KMS-11 (cell line): ENCODE results near the gene CDK11A.
"Not testable (repeated sequence)": the region's sequence is repeated elsewhere in the genome, so short reads cannot be mapped to it uniquely, and the experiment has no call there.

Experiments
- H2AFZ ChIP-seq: fragments of 200-600 bp; sonication (generic); 2 replicates; pipeline ENCODE4 v1.6.1; 2016; ENCODE audit warnings: antibody characterized with exemption, mixed run types, low read depth
- H3K27ac ChIP-seq: fragments of 200-600 bp; sonication (generic); 2 replicates; pipeline ENCODE4 v1.6.1; 2016; ENCODE audit warnings: mild to moderate bottlenecking, mixed run types
- H3K27me3 ChIP-seq: fragments of 200-600 bp; sonication (generic); 2 replicates; pipeline ENCODE4 v1.6.1; 2017; ENCODE audit warnings: mild to moderate bottlenecking, low read depth, mixed run types, moderate library complexity; ENCODE audit not compliant: insufficient read depth
- H3K36me3 ChIP-seq: fragments of 200-600 bp; sonication (generic); 2 replicates; pipeline ENCODE4 v1.6.1; 2017; ENCODE audit warnings: mild to moderate bottlenecking, mixed run types; ENCODE audit not compliant: insufficient read depth
- H3K4me1 ChIP-seq: fragments of 200-600 bp; sonication (generic); 2 replicates; pipeline ENCODE4 v1.6.1; 2016; ENCODE audit warnings: mild to moderate bottlenecking, low read depth, mixed run types; ENCODE audit not compliant: poor library complexity, severe bottlenecking
- H3K4me2 ChIP-seq: fragments of 200-600 bp; sonication (generic); 2 replicates; pipeline ENCODE4 v1.7.0; 2016; ENCODE audit warnings: mild to moderate bottlenecking, mixed run types
- H3K4me3 ChIP-seq: fragments of 200-600 bp; sonication (generic); IDR thresholded peaks from 2 replicates; pipeline ENCODE4 v1.6.1; 2017; ENCODE audit warnings: low read depth, low read length, mixed read lengths; ENCODE audit not compliant: insufficient read depth
- H3K79me2 ChIP-seq: fragments of 200-600 bp; sonication (generic); 2 replicates; pipeline ENCODE4 v1.6.1; 2016; ENCODE audit warnings: low read depth, mixed run types; ENCODE audit not compliant: insufficient read depth
- H3K9ac ChIP-seq: fragments of 200-600 bp; sonication (generic); 2 replicates; pipeline ENCODE4 v1.6.1; 2016; ENCODE audit warnings: mild to moderate bottlenecking, mixed run types
- H4K20me1 ChIP-seq: fragments of 200-600 bp; sonication (generic); 2 replicates; pipeline ENCODE4 v1.6.1; 2016; ENCODE audit warnings: mild to moderate bottlenecking, mixed run types; ENCODE audit not compliant: insufficient read depth
- TF ChIP-seq, protein P1 (sequence below): fragments of 200-600 bp; sonication (generic); conservative IDR thresholded peaks from 2 replicates; pipeline ENCODE4 v1.6.1; 2017; ENCODE audit warnings: low read depth, mild to moderate bottlenecking, antibody characterized with exemption, low read length, moderate library complexity, mixed read lengths

CDK11A gene

DNA sequence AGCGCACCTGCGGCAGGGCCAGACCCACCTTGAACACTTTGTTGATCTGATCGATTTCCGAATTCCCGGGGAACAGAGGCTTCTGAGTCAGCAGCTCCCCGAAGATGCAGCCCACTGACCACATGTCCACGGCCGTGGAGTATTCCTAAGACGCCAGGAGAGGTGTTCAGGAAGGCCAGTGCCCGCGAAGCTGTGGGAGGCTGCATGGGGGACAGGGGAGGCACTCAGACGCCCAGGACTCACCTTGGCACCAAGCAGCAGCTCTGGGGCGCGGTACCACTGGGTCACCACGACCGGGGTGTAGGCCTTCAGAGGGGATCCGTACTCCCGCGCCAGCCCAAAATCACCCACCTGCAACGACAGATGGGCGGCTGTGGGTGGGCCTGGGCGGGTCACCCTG, 20.4 kb downstream of the CDK11A start:
- Histone ChIP-seq H3K4me2 (no peak overlapping the region), H3K4me3 (no peak overlapping the region), H4K20me1 (no peaks in the 10 kb centered on the region), H3K27ac (no peak overlapping the region), H2AFZ (no peak overlapping the region), H3K4me1 (no peaks in the 10 kb centered on the region), H3K9ac (no peak overlapping the region), H3K79me2 (no peaks in the 10 kb centered on the region), H3K36me3 (no peaks in the 10 kb centered on the region), H3K27me3 (no peaks in the 10 kb centered on the region)
- TF ChIP-seq, protein P1, sequence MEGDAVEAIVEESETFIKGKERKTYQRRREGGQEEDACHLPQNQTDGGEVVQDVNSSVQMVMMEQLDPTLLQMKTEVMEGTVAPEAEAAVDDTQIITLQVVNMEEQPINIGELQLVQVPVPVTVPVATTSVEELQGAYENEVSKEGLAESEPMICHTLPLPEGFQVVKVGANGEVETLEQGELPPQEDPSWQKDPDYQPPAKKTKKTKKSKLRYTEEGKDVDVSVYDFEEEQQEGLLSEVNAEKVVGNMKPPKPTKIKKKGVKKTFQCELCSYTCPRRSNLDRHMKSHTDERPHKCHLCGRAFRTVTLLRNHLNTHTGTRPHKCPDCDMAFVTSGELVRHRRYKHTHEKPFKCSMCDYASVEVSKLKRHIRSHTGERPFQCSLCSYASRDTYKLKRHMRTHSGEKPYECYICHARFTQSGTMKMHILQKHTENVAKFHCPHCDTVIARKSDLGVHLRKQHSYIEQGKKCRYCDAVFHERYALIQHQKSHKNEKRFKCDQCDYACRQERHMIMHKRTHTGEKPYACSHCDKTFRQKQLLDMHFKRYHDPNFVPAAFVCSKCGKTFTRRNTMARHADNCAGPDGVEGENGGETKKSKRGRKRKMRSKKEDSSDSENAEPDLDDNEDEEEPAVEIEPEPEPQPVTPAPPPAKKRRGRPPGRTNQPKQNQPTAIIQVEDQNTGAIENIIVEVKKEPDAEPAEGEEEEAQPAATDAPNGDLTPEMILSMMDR = no peak

DNA sequence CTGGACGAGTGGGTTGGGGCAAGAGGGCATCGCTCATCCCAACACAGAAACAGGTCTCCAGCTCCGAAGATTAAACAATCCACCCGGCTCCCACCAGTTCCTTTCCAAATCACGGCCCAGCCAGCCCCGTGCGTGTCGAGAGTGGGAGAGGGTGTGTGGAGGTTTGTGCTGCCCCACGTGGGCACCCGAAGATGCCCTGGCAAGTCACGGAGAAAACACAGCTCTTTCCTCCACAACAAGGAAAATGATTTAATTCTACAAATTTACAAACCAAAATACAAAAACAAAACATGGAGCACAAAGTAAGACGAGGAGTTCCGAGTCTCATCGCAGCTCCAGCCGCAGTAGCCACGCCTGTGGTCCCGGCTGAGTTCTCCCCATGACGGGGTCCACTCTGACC, 21.7 kb downstream of the CDK11A start:
- not testable (repeated sequence) for H2AFZ ChIP-seq, H3K79me2 ChIP-seq, H3K4me3 ChIP-seq, H3K27me3 ChIP-seq, H4K20me1 ChIP-seq, H3K36me3 ChIP-seq, H3K4me2 ChIP-seq, H3K4me1 ChIP-seq, H3K9ac ChIP-seq, H3K27ac ChIP-seq

DNA sequence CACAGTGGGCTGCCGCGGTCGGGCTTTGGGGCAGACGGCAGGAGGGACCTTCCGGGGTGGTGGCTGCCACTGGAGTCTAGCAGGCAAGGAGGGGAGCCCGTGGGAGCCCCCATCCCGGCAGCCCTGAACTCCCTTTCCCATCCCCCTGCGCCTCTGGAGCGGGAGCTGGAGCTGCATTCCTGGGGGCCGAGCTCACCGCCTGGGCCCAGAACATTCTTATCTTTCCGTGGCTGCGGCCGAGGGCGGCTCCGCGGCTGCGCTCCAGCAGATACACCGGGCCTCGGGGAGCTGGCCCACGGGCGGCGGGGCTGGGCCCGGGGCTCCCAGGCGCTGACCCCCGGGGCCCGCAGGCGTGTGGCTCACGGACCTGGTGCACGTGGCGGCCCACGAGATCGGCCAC, 23.6 kb downstream of the CDK11A start:
- not testable (repeated sequence) for H4K20me1 ChIP-seq, H2AFZ ChIP-seq, H3K79me2 ChIP-seq, H3K27me3 ChIP-seq, H3K4me1 ChIP-seq, H3K9ac ChIP-seq, H3K4me2 ChIP-seq, H3K36me3 ChIP-seq, H3K27ac ChIP-seq, H3K4me3 ChIP-seq

DNA sequence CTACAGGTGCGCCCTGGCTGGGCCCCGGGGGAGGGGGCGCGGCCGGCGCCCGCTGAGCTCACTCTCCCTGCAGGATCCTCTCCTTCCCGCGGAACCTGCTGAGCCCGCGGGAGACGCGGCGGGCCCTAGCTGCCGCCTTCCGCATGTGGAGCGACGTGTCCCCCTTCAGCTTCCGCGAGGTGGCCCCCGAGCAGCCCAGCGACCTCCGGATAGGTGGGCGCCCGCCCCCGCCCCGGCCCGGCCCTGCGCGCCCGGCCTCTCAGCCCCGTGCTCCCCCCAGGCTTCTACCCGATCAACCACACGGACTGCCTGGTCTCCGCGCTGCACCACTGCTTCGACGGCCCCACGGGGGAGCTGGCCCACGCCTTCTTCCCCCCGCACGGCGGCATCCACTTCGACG, 24.1 kb downstream of the CDK11A start:
- H3K27ac ChIP-seq, H2AFZ ChIP-seq, H3K36me3 ChIP-seq, H3K27me3 ChIP-seq, H4K20me1 ChIP-seq, H3K79me2 ChIP-seq, H3K4me3 ChIP-seq, H3K9ac ChIP-seq, H3K4me1 ChIP-seq, H3K4me2 ChIP-seq: not testable (repeated sequence)

DNA sequence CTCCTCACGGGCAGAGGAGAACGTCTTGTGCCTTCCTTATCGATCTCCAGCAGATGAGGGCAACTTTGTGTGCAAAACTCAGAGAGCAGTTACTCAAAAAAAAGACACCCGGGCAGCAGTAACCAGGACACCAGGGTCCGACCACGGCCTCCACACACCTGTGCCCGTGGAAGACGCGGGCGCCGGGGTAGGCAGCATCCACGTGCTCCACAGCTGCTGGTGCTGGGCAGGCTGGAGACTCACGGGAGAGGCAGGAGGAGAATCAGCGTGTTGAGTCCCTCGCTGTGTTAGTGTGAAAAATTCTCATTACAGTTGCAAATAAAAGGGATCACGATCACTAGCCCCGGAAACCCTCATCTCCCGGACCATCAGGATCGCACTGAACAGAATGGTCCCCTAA, 25.1 kb downstream of the CDK11A start:
- H3K4me2 ChIP-seq, H4K20me1 ChIP-seq, H3K27ac ChIP-seq, H2AFZ ChIP-seq, H3K4me3 ChIP-seq, H3K27me3 ChIP-seq, H3K4me1 ChIP-seq, H3K9ac ChIP-seq, H3K36me3 ChIP-seq, H3K79me2 ChIP-seq: not testable (repeated sequence)

DNA sequence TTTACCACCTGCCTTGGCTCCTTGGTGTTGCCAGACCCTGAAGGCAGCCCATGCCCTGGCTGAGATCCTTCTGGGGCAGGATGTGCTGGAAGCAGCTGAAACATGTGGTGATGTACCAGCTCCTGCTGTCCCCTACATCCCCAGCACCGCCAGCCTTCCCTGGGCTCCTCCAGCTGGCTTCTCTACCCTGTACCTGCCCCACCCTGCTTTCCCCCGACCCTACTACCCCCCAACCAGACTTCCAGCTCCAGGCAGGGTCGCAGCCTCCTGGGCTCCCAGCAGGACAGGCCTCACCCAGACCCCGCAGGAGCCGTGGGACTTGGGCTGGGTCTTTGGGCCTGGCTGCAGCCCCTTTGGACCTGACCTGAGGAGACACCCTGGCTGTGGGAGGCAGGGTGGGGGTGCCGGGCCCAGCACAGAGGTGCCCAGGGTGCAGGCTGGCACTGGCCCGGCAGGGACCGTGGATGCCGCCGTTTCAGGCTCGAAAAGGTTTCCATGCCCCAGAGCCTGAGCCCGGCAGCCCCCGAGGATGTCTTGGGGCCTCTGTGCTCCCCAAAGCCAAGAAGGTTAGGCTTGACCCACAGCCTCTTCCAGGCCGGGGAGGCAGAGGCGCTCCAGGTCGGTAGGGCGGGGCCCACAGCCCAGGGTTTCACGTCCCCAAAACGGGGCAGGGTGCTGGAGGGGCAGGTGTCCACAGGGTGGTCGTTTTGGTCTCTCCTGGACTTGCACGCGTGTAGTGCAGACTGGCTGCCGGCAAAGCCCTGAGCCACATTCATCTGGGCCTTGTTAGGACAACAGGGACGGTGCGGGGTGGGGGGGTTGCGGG, 26.6 kb downstream of the CDK11A start:
- not testable (repeated sequence) for H3K27ac ChIP-seq, H3K4me1 ChIP-seq, H3K79me2 ChIP-seq, H3K4me2 ChIP-seq, H3K36me3 ChIP-seq, H3K9ac ChIP-seq, H3K27me3 ChIP-seq, H2AFZ ChIP-seq, H4K20me1 ChIP-seq, H3K4me3 ChIP-seq

DNA sequence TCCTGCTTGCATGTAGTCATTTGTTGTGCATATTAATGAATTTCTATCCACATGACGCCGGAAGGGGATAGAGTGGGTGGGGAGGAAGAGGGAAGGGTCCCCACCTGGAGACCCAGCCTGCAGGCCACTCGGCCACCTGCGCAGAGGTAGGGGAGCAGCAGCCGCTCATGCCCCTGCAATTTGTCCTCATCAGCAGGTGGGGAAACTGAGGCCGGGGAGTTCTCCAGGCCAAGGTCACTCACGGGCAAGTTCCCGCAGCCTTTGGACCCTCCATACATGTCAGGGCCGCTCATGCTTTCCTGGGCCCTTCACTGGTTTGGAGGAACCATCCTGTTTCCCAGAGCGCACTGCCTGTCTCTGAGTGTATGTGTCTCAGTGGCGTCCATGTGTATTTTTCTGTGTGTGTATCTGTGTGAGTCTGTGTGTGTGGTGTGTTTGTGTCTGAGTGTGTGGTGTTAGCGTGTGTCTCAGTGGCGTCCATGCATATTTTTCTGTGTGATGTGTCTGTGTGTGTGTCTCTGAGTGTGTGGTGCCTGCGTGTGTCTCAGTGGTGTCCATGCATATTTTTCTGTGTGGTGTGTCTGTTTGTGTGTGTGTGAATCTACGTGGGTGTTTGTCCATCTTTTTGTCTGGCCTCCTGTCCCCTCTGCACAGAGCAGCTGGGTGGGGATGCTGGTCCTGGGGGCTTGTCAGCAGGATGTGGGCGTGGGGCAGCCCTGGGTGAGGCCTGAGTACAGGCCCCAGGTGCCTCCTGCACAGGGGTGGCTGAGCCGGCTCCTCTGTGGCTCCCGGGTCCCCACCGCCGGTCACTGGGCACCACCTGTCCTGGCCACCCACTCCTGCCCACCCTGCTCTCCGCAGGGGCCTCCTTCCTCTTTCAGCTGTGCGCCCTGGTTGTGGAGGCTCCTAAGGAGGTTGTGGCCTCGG, 27.5 kb downstream of the CDK11A start:
- H4K20me1 ChIP-seq, H3K27ac ChIP-seq, H3K4me1 ChIP-seq, H3K9ac ChIP-seq, H3K27me3 ChIP-seq, H3K79me2 ChIP-seq, H2AFZ ChIP-seq, H3K4me2 ChIP-seq, H3K4me3 ChIP-seq, H3K36me3 ChIP-seq: not testable (repeated sequence)

DNA sequence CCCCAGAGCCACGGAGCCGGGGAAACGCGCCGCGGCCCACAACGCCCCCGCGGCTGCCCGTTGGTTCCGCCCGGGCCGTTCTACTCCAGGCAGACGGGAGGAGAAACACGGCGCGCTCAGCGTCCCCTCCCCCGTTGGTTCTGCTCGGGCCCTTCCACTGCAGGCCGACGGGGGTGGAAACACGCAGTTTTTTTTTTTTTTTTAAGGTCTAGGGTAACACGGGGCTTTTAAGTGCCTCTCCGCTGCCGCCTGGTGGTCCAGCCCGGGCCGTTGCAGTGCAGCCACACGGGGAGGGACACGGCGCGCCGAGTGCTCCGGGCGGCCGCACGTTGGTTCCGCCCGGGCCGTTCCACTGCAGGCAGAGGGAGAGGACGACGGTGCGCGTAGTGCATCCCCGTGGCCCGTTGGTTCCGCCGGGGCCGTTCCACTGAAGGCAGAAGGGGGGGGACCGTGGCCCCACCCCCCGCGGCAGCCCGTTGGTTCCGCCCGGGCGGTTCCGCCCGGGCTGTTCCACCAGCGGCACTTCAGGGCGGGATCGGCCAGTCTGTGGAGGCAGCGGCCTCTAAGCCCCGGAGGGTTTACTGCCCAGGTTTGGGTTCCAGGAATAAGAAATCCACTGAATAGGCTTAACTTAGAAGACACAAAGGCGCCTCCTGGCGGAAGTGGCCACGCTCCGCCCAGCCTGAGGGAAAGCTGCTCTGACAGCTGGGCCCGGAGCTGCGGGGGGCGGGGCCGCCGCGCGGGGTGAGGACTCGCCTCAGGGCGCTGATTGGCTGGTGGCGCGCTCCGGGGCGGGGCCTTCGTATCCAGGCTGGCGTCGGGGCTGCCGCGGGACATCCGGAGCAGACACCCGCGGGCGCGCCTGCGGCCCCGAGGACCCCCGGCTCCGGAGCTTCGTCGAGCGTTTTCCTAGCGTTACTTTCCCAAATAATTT, 31.2 kb downstream of the CDK11A start, which contains the start of gene SLC35E2B:
Gene SLC35E2B (minus strand): TSS at position 82 of the 934 bp plus-strand sequence. CDS start 16,096 bp downstream, outside the sequence.
- H3K4me3 ChIP-seq, H3K79me2 ChIP-seq, H3K36me3 ChIP-seq, H4K20me1 ChIP-seq, H3K4me1 ChIP-seq, H2AFZ ChIP-seq, H3K27me3 ChIP-seq, H3K4me2 ChIP-seq: not testable (repeated sequence)
- Histone ChIP-seq H3K27ac (peak within 1 kb of the TSS; percentile 92), H3K9ac (peak within 1 kb of the TSS; percentile 79)
